Stimulated activated CD8-positive, alpha-beta memory T cell treated with anti-CD3 and anti-CD28 coated beads, Interleukin-15, amount 100 ng/mL, for 24 hours (primary cell): Measurements from ENCODE around the gene EMC9.
"Not testable (repeated sequence)": the region's sequence is repeated elsewhere in the genome, so short reads cannot be mapped to it uniquely, and the experiment has no call there.

ENCODE experiments used
- DNase-seq: peaks from one replicate; pipeline ENCODE4 v3.0.0-alpha.2; 2020; ENCODE audit warnings: low read depth

The EMC9 gene

DNA sequence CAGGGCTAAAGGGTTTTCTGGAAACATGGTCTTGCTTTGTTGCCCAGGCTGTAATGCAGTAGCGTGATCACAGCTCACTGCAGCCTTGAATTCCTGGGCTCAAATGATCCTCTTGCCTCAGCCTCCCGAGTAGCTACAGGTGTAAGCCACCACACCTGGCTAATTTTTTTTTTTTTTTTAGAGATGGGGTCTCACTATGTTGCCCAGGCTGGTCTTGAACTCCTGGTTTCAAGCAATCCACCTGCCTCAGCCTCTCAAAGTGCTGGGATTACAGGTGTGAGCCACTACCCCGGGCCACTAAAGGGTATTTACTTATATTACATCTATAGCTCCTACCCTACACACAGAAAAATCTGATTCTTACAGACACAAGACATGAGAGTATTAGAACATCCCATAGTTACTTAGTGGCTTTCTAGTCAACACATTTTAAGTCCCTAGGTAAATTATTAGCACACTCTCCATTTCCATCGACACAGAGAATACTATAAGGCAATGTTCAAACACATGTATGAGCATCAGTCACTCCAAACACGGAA, 33.0 kb downstream of the EMC9 start:
- no peak for DNase-seq

DNA sequence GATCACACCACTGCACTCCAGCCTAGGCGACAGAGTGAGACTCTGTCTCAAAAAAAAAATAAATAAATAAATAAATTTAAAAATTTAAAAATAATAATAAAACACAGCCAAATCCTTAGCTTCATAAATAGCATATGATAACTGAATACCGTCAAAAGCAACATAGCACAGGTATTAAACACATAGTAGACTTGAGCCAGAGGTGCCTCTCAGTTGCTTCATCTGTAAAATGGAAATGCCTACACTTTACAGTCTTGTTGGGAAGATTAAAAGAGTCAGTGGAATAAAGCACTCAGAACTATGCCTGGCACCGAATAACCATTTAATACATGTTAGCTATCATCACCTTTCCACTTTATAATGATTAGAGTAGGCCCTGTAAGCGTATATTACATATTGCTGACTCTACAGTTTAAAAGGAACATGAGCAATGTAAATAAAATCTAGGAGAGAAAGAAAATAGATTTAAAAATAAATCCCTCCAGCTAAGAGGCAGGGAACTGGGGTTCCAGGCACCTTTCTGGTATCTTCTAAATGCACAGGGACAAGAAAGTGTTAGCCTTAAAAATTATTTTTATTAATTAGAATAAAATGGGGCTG, 34.6 kb downstream of the EMC9 start:
- no peak for DNase-seq

DNA sequence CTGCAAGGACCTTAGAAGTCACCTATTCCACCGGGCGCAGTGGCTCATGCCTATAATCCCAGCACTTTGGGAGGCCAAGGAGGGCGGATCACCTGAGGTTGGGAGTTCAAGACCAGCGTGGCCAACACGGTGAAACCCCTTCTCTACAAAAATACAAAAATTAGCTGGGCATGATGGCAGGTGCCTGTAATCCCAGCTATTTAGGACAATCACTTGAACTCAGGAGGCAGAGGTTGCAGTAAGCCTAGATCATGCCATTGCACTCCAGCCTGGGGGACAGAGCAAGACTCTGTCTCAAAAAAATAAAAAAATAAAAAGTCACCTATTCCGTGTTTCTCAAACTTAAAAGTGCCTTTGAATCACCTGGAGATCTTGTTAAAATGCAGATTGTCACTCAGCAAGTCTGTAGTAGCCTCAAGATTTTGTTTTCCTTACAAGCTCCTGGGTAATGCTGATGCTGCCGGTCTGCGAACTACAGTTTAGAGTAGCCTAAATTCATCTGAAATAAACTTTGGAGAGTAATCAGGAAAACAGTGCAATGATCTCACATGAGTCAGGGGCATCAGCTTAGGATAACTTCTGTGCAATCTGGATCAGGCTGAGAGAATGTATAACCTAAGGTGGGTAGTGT, 35.7 kb downstream of the EMC9 start:
- DNase-seq: not testable (repeated sequence)

DNA sequence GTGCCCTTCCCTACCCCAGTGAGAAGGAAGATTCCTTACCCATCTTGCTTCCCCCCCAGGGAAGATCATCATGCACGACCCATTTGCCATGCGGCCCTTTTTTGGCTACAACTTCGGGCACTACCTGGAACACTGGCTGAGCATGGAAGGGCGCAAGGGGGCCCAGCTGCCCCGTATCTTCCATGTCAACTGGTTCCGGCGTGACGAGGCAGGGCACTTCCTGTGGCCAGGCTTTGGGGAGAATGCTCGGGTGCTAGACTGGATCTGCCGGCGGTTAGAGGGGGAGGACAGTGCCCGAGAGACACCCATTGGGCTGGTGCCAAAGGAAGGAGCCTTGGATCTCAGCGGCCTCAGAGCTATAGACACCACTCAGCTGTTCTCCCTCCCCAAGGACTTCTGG, 37.9 kb downstream of the EMC9 start:
- DNase-seq: no peak

DNA sequence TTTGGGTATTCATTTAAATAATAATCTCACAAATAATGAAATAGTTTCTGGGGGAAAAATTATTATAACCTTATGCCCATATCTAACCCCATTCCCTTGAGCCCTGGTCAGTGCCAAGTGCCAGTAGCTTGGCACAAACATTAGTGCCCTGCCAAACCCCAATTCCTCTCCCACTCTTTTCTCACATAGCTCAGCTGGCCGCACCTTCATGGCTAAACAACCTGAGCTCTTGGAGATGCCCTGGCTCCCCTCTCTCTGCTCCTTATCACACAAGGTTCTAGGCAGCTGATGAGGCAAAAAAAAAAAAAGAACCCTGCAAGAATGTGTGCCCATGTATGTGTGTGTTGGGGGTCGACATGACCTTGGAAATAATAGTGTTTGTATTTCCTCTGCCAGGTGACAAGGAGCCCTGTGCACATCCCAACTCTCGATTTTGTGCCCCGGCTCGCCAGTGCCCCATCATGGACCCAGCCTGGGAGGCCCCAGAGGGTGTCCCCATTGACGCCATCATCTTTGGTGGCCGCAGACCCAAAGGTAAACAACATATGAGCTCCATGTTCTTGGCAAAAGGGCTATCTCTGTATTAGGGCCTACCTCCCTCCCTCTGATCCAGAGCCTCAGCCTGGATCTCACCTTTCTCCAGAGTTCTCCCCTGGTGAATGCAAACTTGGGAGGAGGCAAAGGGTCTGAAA, 38.9 kb downstream of the EMC9 start:
- DNase-seq: no peak

DNA sequence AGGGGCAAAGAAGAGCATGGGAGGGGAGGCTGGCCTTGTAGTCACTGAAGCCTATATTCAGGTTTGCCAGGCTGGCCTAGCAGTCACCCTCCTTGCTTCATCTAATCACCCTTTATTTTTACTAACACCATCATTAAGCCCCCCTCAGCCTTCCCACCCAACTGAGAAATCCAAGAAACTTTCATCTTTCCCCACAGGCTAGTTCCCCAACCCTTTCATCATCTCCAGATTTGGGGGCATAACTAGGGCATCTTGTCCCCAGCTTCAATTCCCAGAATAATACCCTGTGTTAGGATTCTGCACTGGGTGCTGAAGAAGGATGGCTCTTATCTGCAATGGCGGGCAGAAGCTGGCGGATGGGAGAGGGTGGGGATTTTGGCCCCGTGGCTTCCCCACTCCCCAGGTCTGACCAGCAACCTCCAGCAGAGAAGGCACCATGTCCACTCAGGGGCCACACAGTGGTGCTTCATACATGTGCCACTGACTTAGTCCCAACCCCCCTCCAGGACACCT, 40.4 kb downstream of the EMC9 start:
- no peak for DNase-seq

DNA sequence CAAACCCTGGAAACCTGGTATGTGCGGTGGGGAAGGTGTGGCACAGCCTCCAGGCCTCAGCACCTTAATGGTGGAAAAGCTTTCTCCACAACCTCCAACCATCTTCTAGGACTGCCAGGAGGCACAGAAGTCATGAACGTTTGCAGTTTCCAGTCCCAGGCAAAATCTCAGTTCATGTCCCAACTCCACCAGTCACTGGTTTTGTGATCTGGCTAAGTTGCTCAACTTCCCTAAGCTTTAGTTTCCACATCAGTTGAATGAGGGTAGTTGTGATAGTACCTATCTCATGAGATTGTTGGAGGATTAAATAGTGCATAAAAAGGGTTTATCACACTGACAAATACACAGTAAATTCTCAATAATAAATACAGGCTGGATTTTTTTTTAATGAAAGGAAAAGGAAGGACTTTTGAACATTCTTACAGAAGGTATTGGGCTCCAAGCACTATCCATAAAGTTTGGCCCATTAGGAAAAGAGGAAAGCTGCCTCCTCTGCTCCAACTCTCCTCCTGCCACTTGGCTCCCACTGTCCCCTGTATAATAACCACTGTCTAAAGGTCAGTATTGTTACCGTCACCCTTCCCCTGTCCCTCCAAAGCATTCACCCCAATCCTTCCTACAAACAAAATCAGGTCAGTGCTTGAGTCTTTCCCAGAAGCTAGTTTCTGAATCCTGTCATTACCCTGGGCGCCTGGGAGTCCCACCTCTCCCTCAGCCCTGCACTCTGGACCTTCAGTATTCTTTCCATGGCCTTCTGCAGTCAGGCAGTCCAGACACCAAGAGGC, 41.0 kb downstream of the EMC9 start:
- no peak for DNase-seq

DNA sequence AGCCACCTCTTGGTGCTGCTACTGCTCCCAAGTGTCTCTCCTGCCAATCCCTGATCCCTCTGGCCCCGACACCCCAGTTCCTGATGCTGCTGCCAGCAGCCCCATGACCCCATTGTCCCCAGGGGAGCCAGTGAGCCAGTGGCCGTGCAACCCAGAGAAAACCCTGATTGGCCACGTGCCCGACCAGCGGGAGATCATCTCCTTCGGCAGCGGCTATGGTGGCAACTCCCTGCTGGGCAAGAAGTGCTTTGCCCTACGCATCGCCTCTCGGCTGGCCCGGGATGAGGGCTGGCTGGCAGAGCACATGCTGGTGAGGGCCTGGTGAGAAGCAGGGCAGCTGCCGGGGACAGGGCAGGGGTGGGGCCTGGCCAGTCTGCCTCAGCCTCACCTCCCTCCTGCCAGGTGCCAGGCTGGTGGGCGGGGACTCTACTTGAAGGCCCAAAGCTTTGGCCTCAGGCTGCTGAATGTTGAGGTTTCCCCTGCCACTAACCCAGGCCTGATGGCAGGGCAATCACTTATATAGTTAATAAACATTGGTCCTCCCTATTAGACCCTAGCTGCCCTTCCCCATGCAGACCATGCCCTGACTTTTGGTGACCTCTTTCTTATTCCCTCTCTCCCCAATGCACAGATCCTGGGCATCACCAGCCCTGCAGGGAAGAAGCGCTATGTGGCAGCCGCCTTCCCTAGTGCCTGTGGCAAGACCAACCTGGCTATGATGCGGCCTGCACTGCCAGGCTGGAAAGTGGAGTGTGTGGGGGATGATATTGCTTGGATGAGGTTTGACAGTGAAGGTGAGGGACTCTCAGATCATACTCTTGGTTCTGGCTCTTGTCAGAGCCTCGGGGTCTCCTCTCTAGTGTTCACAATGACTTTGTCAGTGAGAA, 42.2 kb downstream of the EMC9 start:
- no peak for DNase-seq

DNA sequence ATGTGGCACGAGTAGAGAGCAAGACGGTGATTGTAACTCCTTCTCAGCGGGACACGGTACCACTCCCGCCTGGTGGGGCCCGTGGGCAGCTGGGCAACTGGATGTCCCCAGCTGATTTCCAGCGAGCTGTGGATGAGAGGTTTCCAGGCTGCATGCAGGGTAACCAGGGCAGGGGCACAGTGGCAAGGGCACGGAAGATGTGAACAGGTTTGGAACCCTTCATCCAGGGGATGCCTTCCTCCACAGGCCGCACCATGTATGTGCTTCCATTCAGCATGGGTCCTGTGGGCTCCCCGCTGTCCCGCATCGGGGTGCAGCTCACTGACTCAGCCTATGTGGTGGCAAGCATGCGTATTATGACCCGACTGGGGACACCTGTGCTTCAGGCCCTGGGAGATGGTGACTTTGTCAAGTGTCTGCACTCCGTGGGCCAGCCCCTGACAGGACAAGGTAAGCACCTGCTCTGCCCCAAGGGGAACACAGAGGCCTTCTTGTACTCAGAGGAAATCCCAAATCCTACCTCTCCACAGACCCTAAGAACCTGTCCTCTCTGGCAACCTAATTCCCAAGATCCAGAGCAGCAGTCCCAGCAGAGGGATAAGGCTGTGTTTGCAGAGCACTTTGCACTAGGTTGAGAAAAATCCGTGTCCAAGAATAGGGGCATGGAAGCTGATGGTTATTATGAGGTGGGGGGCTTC, 43.0 kb downstream of the EMC9 start:
- no peak for DNase-seq

DNA sequence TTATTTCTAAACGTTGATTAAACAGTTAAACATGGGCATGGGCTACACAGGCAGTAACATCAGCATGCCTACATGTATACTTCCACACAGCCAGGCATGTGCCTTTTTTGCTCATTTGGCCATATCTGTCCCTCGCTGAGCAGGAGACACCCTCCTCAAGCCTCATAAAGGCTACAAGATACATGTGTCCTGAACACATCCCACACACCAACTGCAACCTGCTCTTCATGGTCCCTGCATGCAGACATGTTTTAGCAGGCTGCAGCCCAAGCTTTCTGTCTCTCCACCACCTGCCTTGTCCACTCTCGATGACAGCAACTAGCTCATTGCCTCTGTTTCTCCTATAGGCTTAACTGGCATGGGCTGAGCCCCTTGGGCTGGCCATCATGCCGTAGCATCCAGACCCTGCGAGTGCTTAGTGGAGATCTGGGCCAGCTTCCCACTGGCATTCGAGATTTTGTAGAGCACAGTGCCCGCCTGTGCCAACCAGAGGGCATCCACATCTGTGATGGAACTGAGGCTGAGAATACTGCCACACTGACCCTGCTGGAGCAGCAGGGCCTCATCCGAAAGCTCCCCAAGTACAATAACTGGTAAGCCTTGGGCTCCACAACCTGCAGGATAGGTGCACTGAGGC, 44.7 kb downstream of the EMC9 start:
- DNase-seq: no peak

DNA sequence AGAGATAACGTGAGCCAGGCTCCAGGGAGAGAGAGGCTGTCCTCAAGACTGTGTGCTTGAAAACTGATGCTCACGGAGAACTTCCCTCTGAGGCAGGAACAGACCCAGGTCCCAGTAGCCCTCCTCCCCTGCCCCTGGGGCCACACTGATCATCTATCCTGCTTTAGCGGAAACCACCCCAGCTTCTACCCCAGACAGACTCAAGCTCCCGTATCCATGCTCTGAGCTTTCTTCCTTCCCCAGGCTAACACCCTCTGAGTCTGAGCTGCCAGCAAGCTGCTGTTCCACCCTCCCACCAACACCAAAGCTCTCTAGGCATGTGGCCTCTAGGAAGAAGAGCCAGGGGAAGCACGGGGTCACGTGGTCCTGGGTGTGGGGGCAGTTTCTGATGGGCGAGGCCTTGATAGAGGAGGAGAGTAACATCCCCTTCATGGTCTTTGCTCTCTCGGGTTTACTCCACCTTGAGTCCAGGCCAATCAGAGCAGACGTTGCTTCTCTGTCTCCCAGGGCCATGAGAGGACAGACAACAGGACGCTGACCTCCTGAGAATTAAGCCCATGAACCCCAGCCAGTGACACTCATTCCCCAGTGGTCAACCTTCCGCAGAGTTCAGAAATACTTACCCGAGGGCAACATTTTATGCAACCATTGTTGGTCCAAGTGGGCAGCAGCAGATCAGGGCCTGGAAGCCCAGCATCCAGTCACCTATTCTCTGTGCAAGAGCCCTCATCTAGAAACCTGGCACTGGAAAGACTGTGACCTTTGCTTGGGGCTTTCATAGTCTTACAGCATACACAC, 45.9 kb downstream of the EMC9 start:
- no peak for DNase-seq

DNA sequence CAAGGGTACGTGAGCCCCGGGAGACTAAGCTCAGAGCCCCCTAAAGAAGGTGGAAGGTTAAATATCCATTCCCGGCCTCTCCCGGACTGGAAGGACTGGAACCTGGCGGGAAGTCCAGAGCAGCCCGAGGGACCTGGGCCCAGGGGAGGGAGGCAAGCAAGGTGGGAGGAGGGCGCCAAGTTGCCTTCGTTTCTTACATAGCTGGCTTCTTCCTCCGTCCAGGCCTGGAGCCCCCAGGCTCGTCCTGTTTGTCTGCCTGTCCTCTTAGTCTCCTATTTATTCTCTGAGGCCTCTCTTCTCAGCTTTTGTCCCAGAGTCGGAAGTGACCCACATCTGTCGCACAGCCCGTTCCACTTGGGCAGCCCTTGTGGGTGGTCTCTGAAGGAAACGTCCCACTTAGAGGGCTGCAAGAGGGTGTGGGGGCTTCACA, 46.5 kb downstream of the EMC9 start:
- DNase-seq: no peak

DNA sequence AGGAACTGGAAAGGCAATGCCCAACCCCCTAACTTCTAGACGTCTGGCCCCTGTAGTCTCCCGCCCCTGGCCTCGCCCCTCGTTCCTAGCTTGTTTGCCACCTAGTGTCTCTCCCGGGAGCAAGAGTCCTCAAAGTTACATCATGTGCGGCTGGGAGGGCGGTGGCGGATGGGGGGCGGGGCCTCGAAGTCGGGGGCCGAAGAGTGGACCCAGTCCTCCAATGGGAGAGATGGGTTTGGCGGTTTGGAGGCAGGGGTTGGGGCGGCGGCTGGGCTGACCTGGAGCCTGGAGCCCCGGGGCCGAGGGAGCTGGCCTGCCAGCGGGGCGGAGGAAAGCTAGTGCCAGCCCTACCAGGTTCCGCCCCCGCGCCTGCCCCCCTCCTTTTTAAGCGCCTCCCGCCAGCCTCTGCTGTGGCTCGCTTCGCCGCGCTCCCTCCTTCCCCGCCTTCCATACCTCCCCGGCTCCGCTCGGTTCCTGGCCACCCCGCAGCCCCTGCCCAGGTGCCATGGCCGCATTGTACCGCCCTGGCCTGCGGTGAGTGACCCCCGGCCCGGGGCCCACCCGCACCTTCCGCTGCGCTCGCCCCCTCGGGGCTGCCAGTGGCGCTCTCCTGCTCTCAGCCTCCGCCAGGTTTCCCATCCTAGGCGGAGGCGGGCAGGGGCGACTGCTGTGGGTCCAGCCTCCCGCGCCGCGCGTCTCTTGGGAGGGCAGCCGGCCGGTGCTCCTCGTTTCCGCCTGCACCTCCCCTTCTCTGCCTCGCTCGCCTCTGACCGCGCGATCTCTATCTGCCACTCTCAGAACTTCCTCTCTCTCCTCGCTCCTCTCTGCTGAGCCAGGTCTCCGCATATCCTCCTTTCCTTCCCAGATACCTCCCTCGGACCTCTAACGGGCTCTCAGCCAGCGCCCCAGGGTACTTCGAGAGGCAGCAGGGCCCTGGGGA, 47.2 kb downstream of the EMC9 start, which contains the start of gene PCK2:
Gene PCK2 (plus strand): TSS at position 411 of the 940 bp plus-strand sequence. CDS start 95 bp downstream, at position 506.
- DNase-seq: peak; percentile 65

DNA sequence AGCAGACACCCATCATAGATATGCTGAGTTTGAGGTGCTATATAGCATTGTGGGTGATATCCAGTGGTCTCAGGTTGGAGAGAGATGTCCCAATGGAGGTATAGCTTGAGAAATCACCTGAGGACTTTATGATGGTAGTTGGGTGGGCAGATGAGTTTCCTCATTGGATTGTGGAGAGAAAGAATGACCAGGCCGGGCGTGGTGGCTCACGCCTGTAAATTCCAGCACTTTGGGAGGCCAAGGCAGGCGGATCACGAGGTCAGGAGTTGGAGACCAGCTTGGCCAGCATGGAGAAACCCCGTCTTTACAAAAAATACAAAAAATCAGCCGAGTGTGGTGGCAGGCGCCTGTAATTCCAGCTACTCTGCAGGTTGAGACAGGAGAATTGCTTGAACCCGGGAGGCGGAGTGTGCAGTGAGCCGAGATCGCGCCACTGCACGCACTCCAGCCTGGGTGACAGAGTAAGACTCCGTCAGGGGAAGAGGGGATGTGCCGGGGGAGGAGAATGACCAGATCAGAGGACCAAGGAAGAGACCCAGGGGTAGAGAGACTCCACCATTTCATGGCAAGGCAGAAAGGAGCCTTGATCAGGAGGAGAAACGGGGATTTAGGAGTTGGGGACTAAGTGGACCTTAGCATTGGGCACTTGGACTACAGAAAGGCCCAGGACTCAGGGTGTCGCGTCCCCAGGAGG, 48.0 kb downstream of the EMC9 start:
- DNase-seq: no peak

DNA sequence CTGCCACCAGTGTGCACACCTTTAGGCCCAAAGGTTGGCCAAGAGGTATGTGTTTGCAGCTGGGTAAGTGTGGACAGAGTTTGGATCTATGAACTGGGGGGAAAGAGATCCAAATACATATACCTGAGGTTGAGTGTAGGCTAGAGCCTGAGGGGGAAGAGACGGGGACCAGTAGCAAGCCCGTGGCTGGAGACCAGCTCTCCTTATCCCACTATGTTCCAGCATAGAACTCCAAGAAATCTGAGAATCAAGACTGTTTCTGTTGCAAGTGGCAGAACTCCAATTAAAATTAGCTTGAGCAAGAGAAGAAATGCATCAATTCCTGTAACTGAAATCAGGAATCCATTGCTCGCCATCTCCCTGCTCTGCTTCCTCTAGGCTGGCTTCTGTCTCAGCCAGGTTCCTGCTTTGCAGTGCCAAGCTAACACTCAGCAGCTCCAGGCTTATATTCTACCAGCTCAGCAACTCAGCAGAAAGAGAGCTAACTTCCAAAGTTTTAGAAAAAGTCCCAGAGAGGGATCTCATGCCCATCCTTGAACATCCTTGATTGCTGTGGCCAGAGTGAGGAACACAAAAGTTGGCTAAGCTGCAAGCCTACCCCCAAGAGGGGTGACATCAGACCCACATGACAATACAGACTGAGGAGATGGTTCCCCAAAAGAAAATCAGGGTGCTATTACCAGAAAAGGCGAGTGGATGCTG, 48.7 kb downstream of the EMC9 start:
- no peak for DNase-seq

DNA sequence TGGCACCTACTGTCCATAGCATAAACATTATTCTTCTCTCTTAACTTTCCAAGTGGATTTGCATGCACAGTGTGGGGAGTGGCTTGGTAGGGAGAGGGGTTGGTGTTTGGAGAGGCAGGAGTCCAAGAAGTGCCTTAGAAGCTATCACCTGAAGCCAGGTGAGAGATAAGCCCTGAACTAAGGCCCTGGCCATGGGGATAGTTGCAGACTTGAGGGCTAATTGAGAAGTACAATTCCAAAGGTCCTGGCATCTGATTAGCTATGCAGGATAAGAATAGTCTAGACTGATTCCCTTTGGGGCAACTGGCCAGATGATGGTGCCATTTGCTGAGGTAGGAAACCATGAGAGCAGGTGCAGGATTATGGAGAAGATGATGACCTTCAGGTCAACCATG, 49.3 kb downstream of the EMC9 start:
- no peak for DNase-seq

DNA sequence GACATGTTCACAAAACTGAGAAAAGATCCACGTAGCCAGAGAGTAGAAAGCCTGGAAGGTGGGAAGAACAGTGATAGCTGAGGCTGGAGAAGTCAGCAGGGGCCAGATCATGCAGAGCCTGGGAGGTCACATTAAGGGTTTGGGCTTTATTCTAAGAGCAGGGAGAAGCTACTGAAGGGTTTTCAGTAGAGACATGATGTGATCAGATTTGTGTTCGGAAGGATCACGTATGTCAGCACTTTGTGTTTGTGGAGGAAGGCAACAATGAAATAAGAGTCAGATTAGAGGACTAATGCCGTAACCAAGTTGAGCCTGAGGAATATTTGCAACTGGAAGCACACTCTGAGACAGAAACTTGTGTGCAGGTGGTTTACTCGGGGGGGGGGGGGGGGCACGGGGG, 51.5 kb downstream of the EMC9 start:
- DNase-seq: no peak
